DLD1 (cell line): ENCODE results near the gene PRTG.
"Not testable (repeated sequence)": the region's sequence is repeated elsewhere in the genome, so short reads cannot be mapped to it uniquely, and the experiment has no call there.

Source experiments
- in situ Hi-C: cut with HindIII; loops from 2 replicates; pipeline ENCODE4 v1.10.0; 2017; ENCODE audit warnings: low sequenced_read_pairs

Gene PRTG

GRCh38 chr15:55703873-55704301 is 39.1 kb downstream of the PRTG start:
- in situ Hi-C loops: no loop called here

GRCh38 chr15:55700876-55701275 is 42.1 kb downstream of the PRTG start:
- in situ Hi-C loops: no loop called here

GRCh38 chr15:55698653-55699052 is 44.3 kb downstream of the PRTG start:
- in situ Hi-C loops: no loop called here

GRCh38 chr15:55696221-55696620 is 46.7 kb downstream of the PRTG start:
- in situ Hi-C loops: no loop called here

- in situ Hi-C loops: no loop called here
Measured at GRCh38 chr15:55695432-55695831, 47.5 kb downstream of the PRTG start.

GRCh38 chr15:55694652-55695150 is 48.3 kb downstream of the PRTG start:
- in situ Hi-C loops: no loop called here

- in situ Hi-C loops: not testable (repeated sequence)
Measured at GRCh38 chr15:55693116-55693515, 49.8 kb downstream of the PRTG start.

- in situ Hi-C loops: no loop called here
Measured at GRCh38 chr15:55687792-55688191, 55.2 kb downstream of the PRTG start.

- in situ Hi-C loops: no loop called here
Measured at GRCh38 chr15:55685286-55685685, 57.7 kb downstream of the PRTG start.

GRCh38 chr15:55683376-55683775 is 59.6 kb downstream of the PRTG start:
- in situ Hi-C loops: no loop called here

- in situ Hi-C loops: no loop called here
Measured at GRCh38 chr15:55681631-55682030, 61.3 kb downstream of the PRTG start.

- in situ Hi-C loops: no loop called here
Measured at GRCh38 chr15:55676507-55676906, 66.4 kb downstream of the PRTG start.

GRCh38 chr15:55673287-55673686 is 69.7 kb downstream of the PRTG start:
- in situ Hi-C loops: no loop called here

GRCh38 chr15:55669270-55669669 is 73.7 kb downstream of the PRTG start:
- in situ Hi-C loops: no loop called here

GRCh38 chr15:55665605-55666227 is 77.2 kb downstream of the PRTG start:
- in situ Hi-C loops: no loop called here

GRCh38 chr15:55661428-55661827 is 81.5 kb downstream of the PRTG start:
- in situ Hi-C loops: no loop called here

- in situ Hi-C loops: no loop called here
Measured at GRCh38 chr15:55660153-55660552, 82.8 kb downstream of the PRTG start.

GRCh38 chr15:55659481-55659880 is 83.5 kb downstream of the PRTG start:
- in situ Hi-C loops: no loop called here

GRCh38 chr15:55658886-55659285 is 84.1 kb downstream of the PRTG start:
- in situ Hi-C loops: no loop called here

- in situ Hi-C loops: no loop called here
Measured at GRCh38 chr15:55654561-55655031, 88.4 kb downstream of the PRTG start.

GRCh38 chr15:55652909-55653495 is 90.0 kb downstream of the PRTG start:
- in situ Hi-C loops: no loop called here

- in situ Hi-C loops: no loop called here
Measured at GRCh38 chr15:55652359-55652758, 90.6 kb downstream of the PRTG start.

GRCh38 chr15:55649058-55649423 is 93.9 kb downstream of the PRTG start:
- in situ Hi-C loops: no loop called here
